ENCODE measurements around the gene OVCH2. TPM values are rescaled to one million over a fixed set of nuclear protein-coding genes. Genes with fewer than 3 reads are reported as not detected.

The OVCH2 gene
- total RNA-seq, 1 donor from 2014 or later = not detected

DNA sequence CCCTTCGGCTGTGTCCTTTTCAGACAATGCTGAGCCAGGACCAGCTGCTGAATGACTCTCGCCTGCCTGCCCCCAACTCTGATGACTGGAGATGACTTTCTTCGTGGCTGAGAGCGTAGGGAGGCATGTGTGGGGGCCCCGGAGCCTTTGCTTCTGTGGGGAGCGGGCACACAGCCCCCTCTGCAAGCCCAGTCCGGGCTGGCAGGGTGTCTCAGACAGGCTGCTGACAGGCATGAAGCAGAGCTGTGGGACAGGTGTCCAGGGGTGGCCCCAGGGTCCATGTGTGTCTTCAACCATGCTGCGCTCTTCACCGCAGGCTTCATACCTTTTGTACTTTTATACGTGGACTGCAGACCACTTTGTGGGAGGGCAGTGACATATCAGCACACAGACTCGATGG is 49.6 kb downstream of the OVCH2 start:
- DNase-seq = no peak
- Histone ChIP-seq H3K36me3 (peaks cover 35% of the 10 kb centered on the region), H3K27ac (replicated peaks) (peak overlapping the region; percentile 73), H3K4me3 (no peak overlapping the region), H3K27me3 (ENCODE audit: low read depth) (no peaks in the 10 kb centered on the region), H3K4me1 (peaks cover 24% of the 10 kb centered on the region), H3K9me3 (replicated peaks) (no peaks in the 10 kb centered on the region)
- TF ChIP-seq, protein P1, sequence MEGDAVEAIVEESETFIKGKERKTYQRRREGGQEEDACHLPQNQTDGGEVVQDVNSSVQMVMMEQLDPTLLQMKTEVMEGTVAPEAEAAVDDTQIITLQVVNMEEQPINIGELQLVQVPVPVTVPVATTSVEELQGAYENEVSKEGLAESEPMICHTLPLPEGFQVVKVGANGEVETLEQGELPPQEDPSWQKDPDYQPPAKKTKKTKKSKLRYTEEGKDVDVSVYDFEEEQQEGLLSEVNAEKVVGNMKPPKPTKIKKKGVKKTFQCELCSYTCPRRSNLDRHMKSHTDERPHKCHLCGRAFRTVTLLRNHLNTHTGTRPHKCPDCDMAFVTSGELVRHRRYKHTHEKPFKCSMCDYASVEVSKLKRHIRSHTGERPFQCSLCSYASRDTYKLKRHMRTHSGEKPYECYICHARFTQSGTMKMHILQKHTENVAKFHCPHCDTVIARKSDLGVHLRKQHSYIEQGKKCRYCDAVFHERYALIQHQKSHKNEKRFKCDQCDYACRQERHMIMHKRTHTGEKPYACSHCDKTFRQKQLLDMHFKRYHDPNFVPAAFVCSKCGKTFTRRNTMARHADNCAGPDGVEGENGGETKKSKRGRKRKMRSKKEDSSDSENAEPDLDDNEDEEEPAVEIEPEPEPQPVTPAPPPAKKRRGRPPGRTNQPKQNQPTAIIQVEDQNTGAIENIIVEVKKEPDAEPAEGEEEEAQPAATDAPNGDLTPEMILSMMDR (IDR thresholded peaks at IDR 0.05; ENCODE audit: borderline replicate concordance) = no peak
- intact Hi-C loops (cut with micrococcal nuclease) = loop anchor here (10.0 kb wide), 1 partner anchor 82 kb away; no protein-coding TSS in a partner anchor

DNA sequence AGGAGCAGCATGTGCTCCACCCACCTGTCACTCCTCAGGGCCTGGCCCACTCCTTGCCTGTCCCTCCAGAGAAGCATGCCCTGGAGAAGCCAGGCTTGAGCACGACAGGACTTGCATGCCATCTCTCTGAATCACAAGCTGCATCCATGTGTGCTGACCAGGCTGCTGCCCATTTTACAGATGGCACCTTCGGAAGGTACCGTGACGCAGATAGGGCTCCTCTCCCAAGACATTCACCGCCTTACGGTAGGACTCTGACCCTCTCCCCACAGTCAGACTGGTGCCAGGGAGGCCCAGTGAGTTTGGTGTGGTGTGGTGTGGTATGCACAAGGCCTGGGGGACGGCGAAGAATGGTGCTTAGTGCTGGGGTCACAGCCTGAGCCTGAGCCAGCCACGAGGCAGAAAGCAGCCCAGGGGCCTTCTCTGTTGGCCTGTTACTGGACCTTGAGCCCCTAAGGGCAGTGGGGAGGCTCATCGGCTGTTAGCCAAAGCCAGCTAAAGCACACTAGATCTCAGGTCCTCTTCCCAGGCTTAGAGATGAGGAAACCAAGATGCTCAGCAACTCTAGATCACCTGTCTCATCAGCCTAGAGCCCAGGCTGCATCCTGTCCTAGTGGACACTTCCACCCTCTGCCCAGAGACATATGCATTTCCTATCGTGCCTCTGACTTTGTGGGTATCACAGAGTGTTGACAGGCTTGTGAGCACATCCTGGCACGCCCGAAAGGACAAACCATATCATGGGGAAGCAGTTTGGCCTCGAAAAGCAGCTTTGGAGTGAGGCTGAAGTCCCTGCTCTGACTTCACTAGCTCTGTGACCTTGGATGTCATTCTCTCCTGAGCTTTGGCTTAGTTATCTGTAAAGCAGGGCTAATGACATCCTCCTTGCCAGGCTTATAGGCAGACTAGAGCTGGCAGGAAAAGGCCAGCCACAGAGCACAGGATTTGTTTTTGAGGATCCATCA is 50.7 kb downstream of the OVCH2 start:
- TF ChIP-seq, protein P1 (IDR thresholded peaks at IDR 0.05; ENCODE audit: borderline replicate concordance) = peak; percentile 19

DNA sequence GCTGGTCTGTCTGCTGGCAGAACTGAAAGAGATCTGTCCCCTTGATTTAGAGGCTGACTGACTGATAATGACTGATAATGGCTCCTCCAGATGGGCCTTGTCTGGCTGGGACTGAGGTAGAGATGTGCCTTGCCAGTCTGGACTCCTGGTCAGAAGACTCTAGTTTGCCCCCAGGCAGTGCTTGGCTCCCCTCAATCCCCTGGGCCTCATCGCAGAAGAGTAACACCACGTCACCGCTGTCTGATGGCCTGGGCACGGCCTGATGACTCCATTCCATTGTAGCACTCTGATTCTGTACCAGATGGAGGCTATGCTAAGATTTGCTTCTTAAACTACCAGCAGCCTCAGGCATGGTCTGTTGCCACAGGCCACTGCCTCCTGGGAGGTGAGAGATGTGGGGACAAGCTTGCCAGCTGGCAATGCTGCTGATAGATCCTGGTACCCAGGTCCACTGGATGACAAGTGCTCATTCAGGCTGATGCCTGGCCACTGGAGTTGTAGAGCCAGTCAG is 52.0 kb downstream of the OVCH2 start:
- intact Hi-C loops (cut with micrococcal nuclease) = loop anchor here (10.0 kb wide), 1 partner anchor 79 kb away; no protein-coding TSS in a partner anchor
- Histone ChIP-seq H3K4me3 (no peak overlapping the region), H3K36me3 (peaks cover 58% of the 10 kb centered on the region), H3K9me3 (replicated peaks) (no peaks in the 10 kb centered on the region), H3K27ac (replicated peaks) (no peak overlapping the region), H3K4me1 (peaks cover 24% of the 10 kb centered on the region), H3K27me3 (ENCODE audit: low read depth) (no peaks in the 10 kb centered on the region)
- TF ChIP-seq, protein P1 (IDR thresholded peaks at IDR 0.05; ENCODE audit: borderline replicate concordance) = no peak
- DNase-seq = no peak

More for the DNA sequence above, 50.7 kb downstream of the OVCH2 start:
- H3K4me3 ChIP-seq = no peak overlapping the region
- intact Hi-C loops (cut with micrococcal nuclease) = loop anchor here (10.0 kb wide), 1 partner anchor 81 kb away; no protein-coding TSS in a partner anchor
- H3K27me3 ChIP-seq (ENCODE audit: low read depth) = no peaks in the 10 kb centered on the region
- H3K9me3 ChIP-seq (replicated peaks) = no peaks in the 10 kb centered on the region
- DNase-seq = no peak
- H3K36me3 ChIP-seq = peaks cover 45% of the 10 kb centered on the region
- H3K4me1 ChIP-seq = peaks cover 24% of the 10 kb centered on the region
- peak overlapping the region; percentile 73 for H3K27ac ChIP-seq (replicated peaks)

DNA sequence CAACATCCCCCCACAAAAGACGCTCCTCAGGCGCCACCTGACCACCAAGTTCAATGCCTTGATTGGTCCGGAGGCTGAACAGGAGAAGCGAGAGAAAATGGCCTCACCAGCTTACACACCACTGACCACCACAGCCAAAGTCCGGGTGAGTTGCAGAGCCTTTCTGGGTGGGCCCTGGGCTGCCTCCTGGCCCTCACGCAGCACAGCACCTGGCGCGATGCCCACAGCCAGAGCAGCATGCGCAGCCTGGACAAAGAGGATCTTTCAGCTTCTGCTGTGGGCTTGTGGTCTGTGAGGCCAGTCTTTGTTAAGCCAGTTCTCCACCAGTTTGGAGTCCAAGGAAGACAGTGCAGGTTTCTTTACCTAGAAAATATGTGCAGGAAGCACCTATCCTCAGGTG is 54.6 kb downstream of the OVCH2 start:
- Histone ChIP-seq H3K4me1 (peaks cover 15% of the 10 kb centered on the region), H3K9me3 (replicated peaks) (no peaks in the 10 kb centered on the region), H3K36me3 (peaks cover 68% of the 10 kb centered on the region), H3K27ac (replicated peaks) (no peak overlapping the region), H3K4me3 (no peak overlapping the region), H3K27me3 (ENCODE audit: low read depth) (no peaks in the 10 kb centered on the region)
- intact Hi-C loops (cut with micrococcal nuclease) = loop anchor here (10.0 kb wide), 1 partner anchor 77 kb away; no protein-coding TSS in a partner anchor
- DNase-seq = no peak
- TF ChIP-seq, protein P1 (IDR thresholded peaks at IDR 0.05; ENCODE audit: borderline replicate concordance) = no peak

DNA sequence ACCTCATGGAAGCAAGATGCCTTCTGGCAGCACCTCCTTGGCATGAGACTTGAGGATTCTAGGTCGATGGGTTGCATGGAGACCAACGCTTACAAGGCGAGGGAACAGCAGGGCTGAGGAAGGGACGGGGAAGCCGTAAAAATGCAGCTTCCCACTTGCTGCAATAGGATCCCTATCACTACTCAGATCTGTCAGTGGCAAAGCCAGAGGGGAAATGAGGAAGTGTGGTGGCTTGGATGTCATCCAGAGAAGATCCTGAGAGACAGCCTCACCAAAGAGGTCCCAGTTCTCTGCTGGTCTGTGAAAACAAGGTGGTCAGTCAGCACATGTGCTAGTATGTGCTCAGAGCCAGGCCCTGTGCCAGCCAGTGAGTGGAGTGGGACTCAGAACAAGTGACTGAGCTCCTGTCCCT is 55.1 kb downstream of the OVCH2 start:
- DNase-seq = no peak
- intact Hi-C loops (cut with micrococcal nuclease) = loop anchor here (10.0 kb wide), 1 partner anchor 76 kb away; no protein-coding TSS in a partner anchor
- TF ChIP-seq, protein P1 (IDR thresholded peaks at IDR 0.05; ENCODE audit: borderline replicate concordance) = no peak
- peaks cover 68% of the 10 kb centered on the region for H3K36me3 ChIP-seq
- peaks cover 9% of the 10 kb centered on the region for H3K4me1 ChIP-seq
- no peak overlapping the region for H3K27ac ChIP-seq (replicated peaks)
- H3K27me3 ChIP-seq (ENCODE audit: low read depth) = no peaks in the 10 kb centered on the region
- H3K4me3 ChIP-seq = no peak overlapping the region
- no peaks in the 10 kb centered on the region for H3K9me3 ChIP-seq (replicated peaks)
